Mesendoderm (in vitro differentiated cells): ENCODE data around the gene LRBA.

ENCODE experiments used
- DNase-seq: peaks from one replicate; pipeline ENCODE4 v3.0.0; 2013
- H2AK5ac ChIP-seq: 2 replicates; pipeline ENCODE4 v1.6.1; 2013; ENCODE audit warnings: low read length, inconsistent platforms
- H2BK120ac ChIP-seq: 2 replicates; pipeline ENCODE4 v1.6.1; 2013; ENCODE audit warnings: low read depth, mild to moderate bottlenecking, low read length, moderate library complexity, mixed read lengths
- H2BK15ac ChIP-seq: replicated peaks from 2 replicates; pipeline ENCODE4 v1.6.1; 2013; ENCODE audit warnings: low read depth, mild to moderate bottlenecking, moderate library complexity
- H2BK5ac ChIP-seq: 2 replicates; pipeline ENCODE4 v1.6.1; 2013; ENCODE audit warnings: low read length, inconsistent platforms
- H3K18ac ChIP-seq: 2 replicates; pipeline ENCODE4 v1.6.1; 2013; ENCODE audit warnings: mild to moderate bottlenecking, low read length, mixed read lengths
- H3K23ac ChIP-seq: one replicate; pipeline ENCODE4 v1.6.1; 2013; ENCODE audit warnings: low read length
- H3K27ac ChIP-seq: 2 replicates; pipeline ENCODE4 v1.5.1; 2013; ENCODE audit warnings: low read depth, mild to moderate bottlenecking, inconsistent platforms, low read length, moderate library complexity
- H3K27me3 ChIP-seq: 2 replicates; pipeline ENCODE4 v1.6.1; 2013; ENCODE audit warnings: low read length, control low read depth, mild to moderate bottlenecking, inconsistent platforms; ENCODE audit not compliant: insufficient read depth, poor library complexity
- H3K36me3 ChIP-seq: 2 replicates; pipeline ENCODE4 v1.6.1; 2013; ENCODE audit warnings: low read length, inconsistent platforms; ENCODE audit not compliant: control insufficient read depth, insufficient read depth
- H3K4ac ChIP-seq: one replicate; pipeline ENCODE4 v1.6.1; 2013; ENCODE audit warnings: low read depth, mild to moderate bottlenecking, low read length, moderate library complexity
- H3K4me1 ChIP-seq: 2 replicates; pipeline ENCODE4 v1.6.1; 2013; ENCODE audit warnings: low read depth, low read length, inconsistent platforms; ENCODE audit not compliant: control insufficient read depth
- H3K4me2 ChIP-seq: 2 replicates; pipeline ENCODE4 v1.6.1; 2013; ENCODE audit warnings: low read length
- H3K4me3 ChIP-seq: 2 replicates; pipeline ENCODE4 v1.5.1; 2013; ENCODE audit warnings: mild to moderate bottlenecking, low read length
- H3K56ac ChIP-seq: one replicate; pipeline ENCODE4 v1.6.1; 2013; ENCODE audit warnings: low read length
- H3K79me1 ChIP-seq: 2 replicates; pipeline ENCODE4 v1.6.1; 2013; ENCODE audit warnings: low read length, inconsistent platforms
- H3K79me2 ChIP-seq: 2 replicates; pipeline ENCODE4 v1.6.1; 2013; ENCODE audit warnings: mild to moderate bottlenecking, low read length; ENCODE audit not compliant: control insufficient read depth, insufficient read depth
- H3K9ac ChIP-seq: 2 replicates; pipeline ENCODE4 v1.6.1; 2013; ENCODE audit warnings: low read length, inconsistent platforms
- H4K5ac ChIP-seq: one replicate; pipeline ENCODE4 v1.6.1; 2013; ENCODE audit warnings: low read length
- H4K8ac ChIP-seq: one replicate; pipeline ENCODE4 v1.6.1; 2013; ENCODE audit warnings: low read depth, mild to moderate bottlenecking, control low read depth, low read length, moderate library complexity
- WGBS: extraction: QIAGEN DNeasy Blood & Tissue Kit; methylation state at CpG from one replicate; pipeline ENCODE4 v1.1.7; 2013; ENCODE audit warnings: low lambda C conversion rate, missing lambda C conversion rate; ENCODE audit not compliant: insufficient coverage; ENCODE audit errors: extremely low coverage; 5-methylcytosine and 5-hydroxymethylcytosine counted together

The LRBA gene

GRCh38 chr4:150491132-150492049 is 523.7 kb downstream of the LRBA start:
- Histone ChIP-seq H3K18ac (no peak overlapping the region), H2BK5ac (no peak overlapping the region), H4K5ac (no peak overlapping the region), H3K36me3 (no peaks in the 10 kb centered on the region), H2AK5ac (no peak overlapping the region), H3K9ac (no peak overlapping the region), H3K79me2 (no peaks in the 10 kb centered on the region), H3K4me3 (no peak overlapping the region), H3K4me2 (no peak overlapping the region), H3K56ac (no peak overlapping the region), H4K8ac (no peak overlapping the region), H2BK120ac (no peak overlapping the region), H3K27me3 (no peaks in the 10 kb centered on the region), H3K4ac (no peak overlapping the region), H3K23ac (no peak overlapping the region), H3K79me1 (no peaks in the 10 kb centered on the region), H2BK15ac (no peak overlapping the region), H3K27ac (no peak overlapping the region), H3K4me1 (no peaks in the 10 kb centered on the region)
- no CpG with 5 or more reads among the region's 3 CpGs for WGBS
- peak; percentile 86 for DNase-seq

- no peak overlapping the region for H2BK5ac ChIP-seq
- no peaks in the 10 kb centered on the region for H3K36me3 ChIP-seq
- H2BK15ac ChIP-seq = no peak overlapping the region
- H3K9ac ChIP-seq = no peak overlapping the region
- no peak overlapping the region for H3K56ac ChIP-seq
- no peaks in the 10 kb centered on the region for H3K27me3 ChIP-seq
- no CpG with 5 or more reads among the region's 4 CpGs for WGBS
- DNase-seq = no peak
- H3K4me2 ChIP-seq = no peak overlapping the region
- H3K79me2 ChIP-seq = no peaks in the 10 kb centered on the region
- no peak overlapping the region for H3K4ac ChIP-seq
- no peak overlapping the region for H3K18ac ChIP-seq
- H3K23ac ChIP-seq = no peak overlapping the region
- H2BK120ac ChIP-seq = no peak overlapping the region
- H3K4me3 ChIP-seq = no peak overlapping the region
- no peak overlapping the region for H2AK5ac ChIP-seq
- H4K8ac ChIP-seq = no peak overlapping the region
- no peaks in the 10 kb centered on the region for H3K79me1 ChIP-seq
- H3K27ac ChIP-seq = no peak overlapping the region
- no peak overlapping the region for H4K5ac ChIP-seq
- H3K4me1 ChIP-seq = no peaks in the 10 kb centered on the region
Observed at GRCh38 chr4:150482581-150482980, 532.5 kb downstream of the LRBA start.

DNA sequence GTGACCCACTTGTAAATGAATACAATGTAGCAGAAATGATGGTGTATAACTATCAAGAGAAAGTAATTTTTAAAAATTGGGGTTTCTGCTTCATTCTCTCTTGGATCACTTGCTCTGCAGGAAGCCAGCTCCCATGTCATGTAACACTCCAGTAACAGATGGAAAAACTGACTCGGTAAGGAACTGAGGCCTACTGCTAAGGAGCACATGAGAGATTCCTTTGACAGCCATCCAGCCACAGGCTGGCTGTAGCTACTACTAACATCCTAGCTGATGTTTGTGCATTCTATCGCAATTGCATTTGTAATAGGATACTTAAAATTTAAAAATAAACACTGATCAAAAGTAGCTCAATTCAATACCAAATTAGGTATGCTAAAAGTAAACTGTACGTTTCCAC is 535.4 kb downstream of the LRBA start:
- Histone ChIP-seq H3K79me2 (no peaks in the 10 kb centered on the region), H2BK5ac (no peak overlapping the region), H3K9ac (no peak overlapping the region), H3K27ac (no peak overlapping the region), H3K4me1 (peaks cover 2% of the 10 kb centered on the region), H3K79me1 (no peaks in the 10 kb centered on the region), H3K4me3 (no peak overlapping the region), H3K23ac (no peak overlapping the region), H3K56ac (no peak overlapping the region), H3K18ac (no peak overlapping the region), H2BK15ac (no peak overlapping the region), H3K27me3 (no peaks in the 10 kb centered on the region), H3K36me3 (no peaks in the 10 kb centered on the region), H4K8ac (no peak overlapping the region), H2BK120ac (no peak overlapping the region), H4K5ac (no peak overlapping the region), H2AK5ac (no peak overlapping the region), H3K4ac (no peak overlapping the region), H3K4me2 (no peak overlapping the region)
- WGBS = no CpG with 5 or more reads among the region's 3 CpGs
- DNase-seq = peak; percentile 30

DNA sequence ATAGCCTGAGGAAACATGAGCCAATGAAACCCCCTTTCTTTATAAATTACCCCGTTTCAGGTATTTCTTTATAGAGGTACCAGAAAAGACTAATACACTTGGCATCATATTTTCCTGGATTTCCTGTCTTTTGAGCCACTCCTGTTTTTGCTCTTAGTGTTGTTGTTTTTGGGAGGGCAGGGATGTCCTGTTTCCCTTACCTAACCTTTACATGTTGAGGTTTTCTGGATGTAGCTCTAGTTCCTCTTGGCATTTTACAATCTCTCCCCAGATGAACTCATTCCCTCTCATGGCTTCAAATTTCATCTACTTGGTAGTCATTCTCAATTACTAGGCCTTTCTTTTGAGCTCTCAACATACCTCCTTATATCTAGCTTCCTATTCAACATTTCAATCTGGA is 537.2 kb downstream of the LRBA start:
- no peak overlapping the region for H2BK5ac ChIP-seq
- H3K79me2 ChIP-seq = no peaks in the 10 kb centered on the region
- no CpG with 5 or more reads among the region's 1 CpG for WGBS
- peaks cover 2% of the 10 kb centered on the region for H3K4me1 ChIP-seq
- no peak overlapping the region for H2AK5ac ChIP-seq
- H3K18ac ChIP-seq = no peak overlapping the region
- H4K8ac ChIP-seq = no peak overlapping the region
- H4K5ac ChIP-seq = no peak overlapping the region
- no peak for DNase-seq
- H2BK15ac ChIP-seq = no peak overlapping the region
- no peak overlapping the region for H3K56ac ChIP-seq
- H3K27ac ChIP-seq = no peak overlapping the region
- H3K4ac ChIP-seq = no peak overlapping the region
- no peak overlapping the region for H3K4me3 ChIP-seq
- no peaks in the 10 kb centered on the region for H3K27me3 ChIP-seq
- no peak overlapping the region for H3K9ac ChIP-seq
- H3K79me1 ChIP-seq = no peaks in the 10 kb centered on the region
- H3K23ac ChIP-seq = no peak overlapping the region
- H3K36me3 ChIP-seq = no peaks in the 10 kb centered on the region
- no peak overlapping the region for H2BK120ac ChIP-seq
- H3K4me2 ChIP-seq = no peak overlapping the region

DNA sequence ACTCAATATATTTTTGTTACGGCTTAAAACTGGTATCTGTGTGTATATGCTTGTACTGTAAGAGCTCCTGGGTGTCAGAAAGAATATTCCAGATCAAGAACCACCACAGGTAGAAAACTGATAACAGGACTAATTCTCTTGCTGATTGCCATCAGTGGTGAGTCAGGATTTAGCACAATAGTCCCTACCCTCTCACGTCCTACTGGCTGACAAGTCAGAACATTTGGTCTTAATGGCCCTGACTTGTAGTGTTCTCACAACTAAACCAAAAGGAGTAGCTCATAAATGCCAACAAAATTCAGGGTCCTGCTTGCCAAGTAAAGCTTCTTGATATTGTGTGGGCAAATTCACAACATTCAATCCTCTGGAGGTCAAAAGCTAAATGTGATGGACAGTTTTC is 538.3 kb downstream of the LRBA start:
- no peak overlapping the region for H3K4ac ChIP-seq
- H3K79me2 ChIP-seq = no peaks in the 10 kb centered on the region
- no peak overlapping the region for H4K8ac ChIP-seq
- no peak overlapping the region for H3K4me2 ChIP-seq
- no peaks in the 10 kb centered on the region for H3K36me3 ChIP-seq
- peaks cover 2% of the 10 kb centered on the region for H3K4me1 ChIP-seq
- no peaks in the 10 kb centered on the region for H3K79me1 ChIP-seq
- H3K27ac ChIP-seq = no peak overlapping the region
- H3K9ac ChIP-seq = no peak overlapping the region
- H3K23ac ChIP-seq = no peak overlapping the region
- no peak overlapping the region for H2AK5ac ChIP-seq
- peak; percentile 63 for DNase-seq
- no peak overlapping the region for H3K18ac ChIP-seq
- no peak overlapping the region for H2BK15ac ChIP-seq
- H3K27me3 ChIP-seq = no peaks in the 10 kb centered on the region
- H3K56ac ChIP-seq = no peak overlapping the region
- H3K4me3 ChIP-seq = no peak overlapping the region
- no peak overlapping the region for H4K5ac ChIP-seq
- no peak overlapping the region for H2BK5ac ChIP-seq
- no CpG with 5 or more reads among the region's 2 CpGs for WGBS
- H2BK120ac ChIP-seq = no peak overlapping the region

- DNase-seq = no peak
- no peaks in the 10 kb centered on the region for H3K36me3 ChIP-seq
- H2BK5ac ChIP-seq = no peak overlapping the region
- H3K56ac ChIP-seq = no peak overlapping the region
- H2BK120ac ChIP-seq = no peak overlapping the region
- H3K23ac ChIP-seq = no peak overlapping the region
- H2AK5ac ChIP-seq = no peak overlapping the region
- H3K4me2 ChIP-seq = no peak overlapping the region
- H3K27me3 ChIP-seq = no peaks in the 10 kb centered on the region
- no peaks in the 10 kb centered on the region for H3K79me2 ChIP-seq
- no peak overlapping the region for H3K4ac ChIP-seq
- H3K4me1 ChIP-seq = peaks cover 2% of the 10 kb centered on the region
- H3K18ac ChIP-seq = no peak overlapping the region
- H4K5ac ChIP-seq = no peak overlapping the region
- no CpG with 5 or more reads among the region's 1 CpG for WGBS
- no peaks in the 10 kb centered on the region for H3K79me1 ChIP-seq
- H3K9ac ChIP-seq = no peak overlapping the region
- H2BK15ac ChIP-seq = no peak overlapping the region
- H4K8ac ChIP-seq = no peak overlapping the region
- H3K4me3 ChIP-seq = no peak overlapping the region
- H3K27ac ChIP-seq = no peak overlapping the region
Observed at GRCh38 chr4:150475763-150476162, 539.3 kb downstream of the LRBA start.
